PC-3 (cell line): ENCODE measurements around the gene KLHL21. TPM values are rescaled to one million over a fixed set of nuclear protein-coding genes. Genes with fewer than 3 reads are reported as not detected.

Source experiments
- ATAC-seq: fragments of 200-7000 bp; cut with Tn5 transposase; 2 replicates; pipeline ENCODE4 v1.9.1; 2020; ENCODE audit warnings: mild to moderate bottlenecking, moderate library complexity
- BruUV-seq: library from RNA; stranded (reverse); fragments of 400-500 nt; replicated peaks from 2 replicates; lab custom pipeline; 2021; lab: Mats Ljungman, UMichigan
- CTCF ChIA-PET: fragments of 300-600 bp; sonication (Branson Sonifier 250); formaldehyde crosslinking; loops from one replicate; lab custom pipeline; 2022; ENCODE audit warnings: antibody characterized with exemption; lab: Charles Lee
- POLR2A ChIA-PET: fragments of 300-600 bp; sonication (Branson Sonifier 250); formaldehyde crosslinking; loops from one replicate; lab custom pipeline; 2022; ENCODE audit warnings: antibody characterized with exemption; ENCODE audit not compliant: unreplicated experiment; lab: Charles Lee
- DNase-seq: peaks from one replicate; pipeline ENCODE4 v3.0.0-alpha.2; 2015
- H2AFZ ChIP-seq: fragments of 300-600 bp; sonication (generic); 2 replicates; pipeline ENCODE4 v1.6.0; 2016; ENCODE audit warnings: antibody characterized with exemption, low read length
- H3F3A ChIP-seq: fragments of 300-600 bp; sonication (generic); one replicate; pipeline ENCODE4 v1.6.0; 2017; ENCODE audit warnings: antibody characterized with exemption, low read length, control low read depth, mild to moderate bottlenecking; ENCODE audit not compliant: unreplicated experiment
- H3K27ac ChIP-seq: fragments of 300-600 bp; sonication (generic); 2 replicates; pipeline ENCODE4 v1.5.1; 2016; ENCODE audit warnings: mild to moderate bottlenecking, low read length
- H3K27me3 ChIP-seq: fragments of 300-600 bp; sonication (generic); 2 replicates; pipeline ENCODE4 v1.6.1; 2016; ENCODE audit warnings: low read length, mixed read lengths
- H3K36me3 ChIP-seq: fragments of 300-600 bp; sonication (generic); 2 replicates; pipeline ENCODE4 v1.6.1; 2016; ENCODE audit warnings: low read depth, mixed run types, low read length, mixed read lengths
- H3K4me1 ChIP-seq: fragments of 300-600 bp; sonication (generic); 2 replicates; pipeline ENCODE4 v1.5.1; 2016; ENCODE audit warnings: low read length; ENCODE audit not compliant: insufficient read depth
- H3K4me2 ChIP-seq: fragments of 300-600 bp; sonication (generic); 2 replicates; pipeline ENCODE4 v1.6.0; 2016; ENCODE audit warnings: low read length
- H3K4me3 ChIP-seq: fragments of 300-600 bp; sonication (generic); 2 replicates; pipeline ENCODE4 v1.5.1; 2016; ENCODE audit warnings: mild to moderate bottlenecking, low read length, mixed read lengths
- H3K79me2 ChIP-seq: fragments of 300-600 bp; sonication (generic); 2 replicates; pipeline ENCODE4 v1.6.1; 2017; ENCODE audit warnings: low read length, mixed read lengths
- H3K9ac ChIP-seq: fragments of 300-600 bp; sonication (generic); 2 replicates; pipeline ENCODE4 v1.6.0; 2016; ENCODE audit warnings: mild to moderate bottlenecking, low read length
- H3K9me2 ChIP-seq: fragments of 300-600 bp; sonication (generic); replicated peaks from 2 replicates; pipeline ENCODE4 v1.6.1; 2016; ENCODE audit warnings: mixed run types, low read length, mixed read lengths
- H3K9me3 ChIP-seq: fragments of 300-600 bp; sonication (generic); 2 replicates; pipeline ENCODE4 v1.6.1; 2016; ENCODE audit warnings: low read length, mixed read lengths
- H4K20me1 ChIP-seq: fragments of 300-600 bp; sonication (generic); 2 replicates; pipeline ENCODE4 v1.6.1; 2016; ENCODE audit warnings: low read length, mixed read lengths
- EZH2 ChIP-seq: fragments of 300-600 bp; sonication (generic); IDR thresholded peaks from one replicate; pipeline ENCODE4 v1.6.1; 2017; ENCODE audit warnings: antibody characterized with exemption, mild to moderate bottlenecking, low read length; ENCODE audit not compliant: unreplicated experiment
- EZH2phosphoT487 ChIP-seq: fragments of 300-600 bp; sonication (generic); IDR thresholded peaks from 2 replicates; pipeline ENCODE4 v1.6.1; 2018; ENCODE audit warnings: mild to moderate bottlenecking, antibody characterized with exemption, low read length, borderline replicate concordance
- intact Hi-C: fragments of 100-400 bp; cut with micrococcal nuclease; formaldehyde crosslinking; loops from 2 replicates; pipeline ENCODE4 v1.9.0; 2023
- total RNA-seq: library from RNA; depleted of rRNA; stranded (reverse); fragments of >200 nt; gene quantifications from 2 replicates; pipeline ENCODE4 v1.2.3, GENCODE V29; 2014
- TF ChIP-seq, protein P1 (sequence below): fragments of 300-600 bp; sonication (generic); conservative IDR thresholded peaks from 2 replicates; pipeline ENCODE4 v1.5.1; 2017; ENCODE audit warnings: antibody characterized with exemption, low read depth, mild to moderate bottlenecking, low read length

The KLHL21 gene
- total RNA-seq, 1 experiment from 2014 or later, result 82.5 TPM

DNA sequence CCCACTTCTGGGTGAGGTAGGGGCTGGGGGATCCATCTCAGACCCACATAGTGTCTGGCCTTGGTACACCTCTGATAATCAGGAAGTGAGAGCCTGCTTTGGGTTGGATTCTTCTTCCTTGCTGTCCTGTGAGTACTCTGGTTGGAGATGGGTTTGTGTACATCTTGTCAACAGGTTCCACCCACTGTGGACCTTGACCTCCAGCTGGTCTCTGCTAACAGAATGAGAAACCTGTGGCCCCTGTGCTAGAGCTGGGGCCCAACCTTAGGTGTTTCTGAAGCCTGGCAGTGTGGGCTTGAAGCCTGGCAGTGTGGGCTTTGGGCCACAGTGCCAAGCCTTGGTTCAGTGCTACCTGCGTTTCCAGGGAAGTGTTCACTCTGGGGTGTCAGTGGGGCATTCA, 20.3 kb downstream of the KLHL21 start:
- CTCF ChIA-PET, result interaction anchor here (0.6 kb wide), 1 partner anchor 18 kb away, joined by 3 read pairs; no protein-coding TSS in a partner anchor
- H3K4me1 ChIP-seq, result peaks cover 28% of the 10 kb centered on the region
- POLR2A ChIA-PET, result no interaction called here
- intact Hi-C loops, result no loop called here
- H2AFZ ChIP-seq, result no peak overlapping the region
- peak overlapping the region; percentile 92; the same call in 1 of the 2 replicates for H3K4me3 ChIP-seq
- no peak overlapping the region for H3K27ac ChIP-seq
- no peaks in the 10 kb centered on the region for H3K9me2 ChIP-seq
- DNase-seq (no peak), ATAC-seq (no peak)
- H3K79me2 ChIP-seq, result peaks cover 35% of the 10 kb centered on the region
- H3K9ac ChIP-seq, result no peak overlapping the region
- H3F3A ChIP-seq, result no peaks in the 10 kb centered on the region
- H3K27me3 ChIP-seq, result no peaks in the 10 kb centered on the region
- no peaks in the 10 kb centered on the region for H3K36me3 ChIP-seq
- BruUV-seq, result no TSS peak
- H4K20me1 ChIP-seq, result no peaks in the 10 kb centered on the region
- H3K4me2 ChIP-seq, result peak overlapping the region; percentile 89
- H3K9me3 ChIP-seq, result no peaks in the 10 kb centered on the region
- no peak for TF ChIP-seq EZH2
- TF ChIP-seq, protein P1, sequence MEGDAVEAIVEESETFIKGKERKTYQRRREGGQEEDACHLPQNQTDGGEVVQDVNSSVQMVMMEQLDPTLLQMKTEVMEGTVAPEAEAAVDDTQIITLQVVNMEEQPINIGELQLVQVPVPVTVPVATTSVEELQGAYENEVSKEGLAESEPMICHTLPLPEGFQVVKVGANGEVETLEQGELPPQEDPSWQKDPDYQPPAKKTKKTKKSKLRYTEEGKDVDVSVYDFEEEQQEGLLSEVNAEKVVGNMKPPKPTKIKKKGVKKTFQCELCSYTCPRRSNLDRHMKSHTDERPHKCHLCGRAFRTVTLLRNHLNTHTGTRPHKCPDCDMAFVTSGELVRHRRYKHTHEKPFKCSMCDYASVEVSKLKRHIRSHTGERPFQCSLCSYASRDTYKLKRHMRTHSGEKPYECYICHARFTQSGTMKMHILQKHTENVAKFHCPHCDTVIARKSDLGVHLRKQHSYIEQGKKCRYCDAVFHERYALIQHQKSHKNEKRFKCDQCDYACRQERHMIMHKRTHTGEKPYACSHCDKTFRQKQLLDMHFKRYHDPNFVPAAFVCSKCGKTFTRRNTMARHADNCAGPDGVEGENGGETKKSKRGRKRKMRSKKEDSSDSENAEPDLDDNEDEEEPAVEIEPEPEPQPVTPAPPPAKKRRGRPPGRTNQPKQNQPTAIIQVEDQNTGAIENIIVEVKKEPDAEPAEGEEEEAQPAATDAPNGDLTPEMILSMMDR, result no peak
- TF ChIP-seq EZH2phosphoT487, result no peak

DNA sequence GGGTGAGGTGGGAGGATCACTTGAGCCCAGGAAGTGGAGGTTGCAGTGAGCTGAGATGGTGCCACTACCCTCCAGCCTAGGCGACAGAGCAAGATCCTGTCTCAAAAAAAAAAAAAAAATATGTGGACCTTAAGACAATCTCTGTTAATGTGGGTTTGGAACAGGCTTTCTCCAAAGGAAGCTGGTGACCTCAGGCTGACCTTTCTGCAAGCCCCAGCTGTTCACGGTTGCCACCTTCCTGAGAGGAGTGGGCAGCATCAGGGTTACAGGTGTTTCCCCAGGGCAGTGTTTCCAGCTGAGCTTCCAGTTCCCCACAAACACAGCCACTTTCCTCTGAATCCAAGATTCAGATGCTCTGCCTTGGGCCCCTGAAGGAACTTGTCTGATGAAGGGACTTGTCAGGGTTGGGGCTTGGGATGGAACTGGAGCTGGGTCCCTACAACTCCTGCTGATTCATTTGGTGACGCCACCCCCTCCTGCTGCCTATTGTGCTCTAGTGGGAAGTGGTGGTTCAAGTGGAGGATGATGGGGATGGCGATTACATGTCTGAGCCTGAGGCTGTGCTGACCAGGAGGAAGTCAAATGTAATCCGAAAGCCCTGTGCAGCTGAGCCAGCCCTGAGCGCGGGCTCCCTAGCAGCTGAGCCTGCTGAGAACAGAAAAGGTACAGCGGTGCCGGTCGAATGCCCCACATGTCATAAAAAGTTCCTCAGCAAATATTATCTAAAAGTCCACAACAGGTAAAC, 20.9 kb downstream of the KLHL21 start:
- intact Hi-C loops, result loop anchor here (2.0 kb wide), 1 partner anchor 65 kb away; no protein-coding TSS in a partner anchor
- DNase-seq (peak; percentile 63), ATAC-seq (peak; percentile 2; the same call in 1 of the 2 replicates)
- Histone ChIP-seq H4K20me1 (no peaks in the 10 kb centered on the region), H3K4me3 (peak overlapping the region; percentile 92; the same call in 1 of the 2 replicates), H3F3A (no peaks in the 10 kb centered on the region), H3K27me3 (no peaks in the 10 kb centered on the region), H3K4me2 (peak overlapping the region; percentile 89), H2AFZ (no peak overlapping the region), H3K9me2 (no peaks in the 10 kb centered on the region), H3K4me1 (peaks cover 27% of the 10 kb centered on the region), H3K9ac (no peak overlapping the region), H3K36me3 (no peaks in the 10 kb centered on the region), H3K9me3 (no peaks in the 10 kb centered on the region), H3K27ac (no peak overlapping the region), H3K79me2 (peaks cover 35% of the 10 kb centered on the region)
- TF ChIP-seq, protein P1, result no peak
- no peak for TF ChIP-seq EZH2phosphoT487
- no peak for TF ChIP-seq EZH2
- BruUV-seq, result no TSS peak
- ChIA-PET CTCF (no interaction called here), POLR2A (no interaction called here)
